ENCODE results near the gene NHSL2.
"Not testable (repeated sequence)": the region's sequence is repeated elsewhere in the genome, so short reads cannot be mapped to it uniquely, and the experiment has no call there.

NHSL2 gene

GRCh38 chrX:71927040-71927439 is 16.4 kb downstream of the NHSL2 start:
- no peak for DNase-seq

- no peak for DNase-seq
Measured at GRCh38 chrX:71928856-71929255, 18.2 kb downstream of the NHSL2 start.

- no peak for DNase-seq
Measured at GRCh38 chrX:71930298-71930697, 19.7 kb downstream of the NHSL2 start.

- DNase-seq: no peak
Measured at GRCh38 chrX:71935476-71935875, 24.8 kb downstream of the NHSL2 start.

- DNase-seq: no peak
Measured at GRCh38 chrX:71936632-71937031, 26.0 kb downstream of the NHSL2 start.

- DNase-seq: no peak
Measured at GRCh38 chrX:71938371-71938770, 27.7 kb downstream of the NHSL2 start.

GRCh38 chrX:71941145-71941544 is 30.5 kb downstream of the NHSL2 start:
- DNase-seq: no peak

GRCh38 chrX:71941776-71942175 is 31.1 kb downstream of the NHSL2 start:
- no peak for DNase-seq

GRCh38 chrX:71944369-71944768 is 33.7 kb downstream of the NHSL2 start:
- no peak for DNase-seq

- DNase-seq: no peak
Measured at GRCh38 chrX:71945237-71945805, 34.7 kb downstream of the NHSL2 start.

- no peak for DNase-seq
Measured at GRCh38 chrX:71949363-71949762, 38.7 kb downstream of the NHSL2 start.

GRCh38 chrX:71949844-71950445 is 39.3 kb downstream of the NHSL2 start:
- DNase-seq: no peak

- DNase-seq: no peak
Measured at GRCh38 chrX:71953391-71953790, 42.7 kb downstream of the NHSL2 start.

- no peak for DNase-seq
Measured at GRCh38 chrX:71953946-71954345, 43.3 kb downstream of the NHSL2 start.

- no peak for DNase-seq
Measured at GRCh38 chrX:71954458-71954857, 43.8 kb downstream of the NHSL2 start.

- no peak for DNase-seq
Measured at GRCh38 chrX:71955530-71956120, 45.0 kb downstream of the NHSL2 start.

GRCh38 chrX:71958281-71958675 is 47.6 kb downstream of the NHSL2 start:
- DNase-seq: no peak

- not testable (repeated sequence) for DNase-seq
Measured at GRCh38 chrX:71964184-71964583, 53.5 kb downstream of the NHSL2 start.

- no peak for DNase-seq
Measured at GRCh38 chrX:71974916-71975315, 64.3 kb downstream of the NHSL2 start.

- no peak for DNase-seq
Measured at GRCh38 chrX:71976753-71977152, 66.1 kb downstream of the NHSL2 start.

GRCh38 chrX:71978164-71978563 is 67.5 kb downstream of the NHSL2 start:
- DNase-seq: no peak

GRCh38 chrX:71989768-71990426 is 79.3 kb downstream of the NHSL2 start:
- DNase-seq: no peak

- no peak for DNase-seq
Measured at GRCh38 chrX:71990518-71990917, 79.9 kb downstream of the NHSL2 start.

- DNase-seq: no peak
Measured at GRCh38 chrX:71991164-71991563, 80.5 kb downstream of the NHSL2 start.

Measured in T-helper 9 cell (primary cell).